ENCODE measurements around the gene EFNA2.

Gene EFNA2

DNA sequence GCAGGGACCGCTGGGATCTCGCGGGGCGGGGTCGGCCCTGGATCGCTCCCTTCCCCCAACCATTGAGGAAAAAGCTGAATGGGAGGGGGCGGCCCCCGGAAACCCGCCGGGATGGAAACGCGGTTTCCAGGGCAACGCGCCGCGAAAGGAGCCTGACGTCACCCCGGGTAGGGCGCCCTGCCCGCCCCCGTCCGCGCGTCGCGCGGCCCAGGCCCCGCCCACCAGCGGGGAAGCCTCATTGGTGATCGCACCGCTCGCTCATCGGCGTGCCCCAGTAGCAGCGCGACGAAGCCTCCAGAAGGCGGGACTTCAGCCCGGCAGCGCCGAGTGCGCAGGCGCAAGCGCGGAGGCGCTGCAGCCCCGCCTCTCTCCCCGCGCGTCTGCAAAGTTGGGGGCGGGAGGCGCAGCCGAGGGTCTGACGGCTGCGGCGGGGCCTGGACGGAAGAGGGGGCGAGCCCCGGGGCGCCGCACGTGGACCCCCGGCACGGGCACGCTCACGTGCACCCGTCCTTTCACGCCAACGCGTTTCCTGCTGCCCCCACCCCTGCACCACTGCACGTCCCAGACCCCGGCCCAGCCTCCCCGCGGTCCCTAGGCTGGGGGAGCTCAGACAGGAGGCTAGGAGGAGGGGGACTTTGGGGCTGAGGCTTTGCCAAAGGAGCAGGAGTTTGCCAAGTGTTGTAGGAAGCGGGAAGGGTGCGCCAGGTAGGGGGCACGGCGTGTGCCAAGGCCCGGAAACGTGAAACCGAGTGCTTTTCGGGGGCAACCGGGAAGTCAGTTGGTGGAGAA lies 24.7 kb upstream of the EFNA2 start:
- peak; percentile 97 for DNase-seq (ENCODE audit: low spot score)

DNA sequence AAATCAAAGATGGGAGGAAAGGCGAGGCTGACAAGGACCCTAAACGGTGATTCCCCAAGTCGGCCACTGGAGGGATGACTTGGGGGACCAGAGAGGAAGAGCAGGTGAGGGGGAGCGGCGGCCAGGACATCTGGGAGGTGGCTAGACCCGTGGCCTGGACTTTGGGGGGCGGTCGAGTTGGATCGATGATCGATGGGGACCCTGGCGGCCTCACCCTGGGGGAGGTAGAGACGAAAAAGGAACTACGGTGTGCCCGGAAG lies 24.2 kb upstream of the EFNA2 start:
- peak; percentile 71 for DNase-seq (ENCODE audit: low spot score)

- no peak for DNase-seq (ENCODE audit: low spot score)
These were observed 23.7 kb upstream of the EFNA2 start for GRCh38 chr19:1261798-1262622.

DNA sequence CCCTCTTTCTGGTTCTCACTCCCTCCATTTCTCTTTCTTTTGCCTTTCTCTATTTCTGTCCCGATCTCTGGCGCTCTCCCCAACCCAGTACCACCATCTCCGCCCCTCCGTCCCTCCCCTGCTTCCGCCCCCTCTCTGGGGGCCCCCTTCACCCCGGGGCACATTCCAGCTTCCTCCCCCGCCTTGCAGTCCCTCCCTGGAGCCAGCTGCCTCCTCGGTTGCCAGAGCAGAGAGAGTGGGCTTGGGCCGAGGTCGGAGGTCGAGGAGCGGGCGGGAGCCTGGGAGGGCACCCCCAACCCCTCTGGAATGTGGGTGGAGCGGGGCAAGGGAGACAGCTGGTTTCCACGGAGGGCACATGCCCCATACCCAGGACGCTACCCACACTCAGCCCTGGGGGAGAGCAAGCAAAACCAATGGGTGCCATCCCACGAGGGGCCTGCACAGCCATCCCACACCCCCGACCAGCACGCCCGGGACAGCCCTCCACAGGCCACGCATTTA lies 23.0 kb upstream of the EFNA2 start:
- peak; percentile 77 for DNase-seq (ENCODE audit: low spot score)

DNA sequence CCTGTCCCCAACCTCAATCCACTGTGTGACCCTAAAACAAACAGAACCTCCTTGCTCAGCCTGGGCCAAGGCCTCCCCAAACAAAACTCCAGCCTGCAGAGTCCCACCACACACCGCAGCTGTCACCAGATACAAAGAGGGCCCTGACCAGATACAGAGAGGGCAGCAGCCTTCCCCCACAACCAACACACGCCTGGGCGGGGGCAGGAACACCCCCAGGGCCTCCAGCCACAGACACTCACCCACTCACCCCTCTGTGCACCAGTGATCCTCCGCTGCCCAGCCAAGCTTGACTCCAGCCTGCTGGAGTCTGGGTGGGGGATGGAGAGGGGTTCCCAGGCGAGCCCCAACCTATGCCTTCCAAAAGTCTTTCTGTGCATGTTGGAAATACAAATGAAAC lies 22.5 kb upstream of the EFNA2 start:
- DNase-seq (ENCODE audit: low spot score) = no peak

DNA sequence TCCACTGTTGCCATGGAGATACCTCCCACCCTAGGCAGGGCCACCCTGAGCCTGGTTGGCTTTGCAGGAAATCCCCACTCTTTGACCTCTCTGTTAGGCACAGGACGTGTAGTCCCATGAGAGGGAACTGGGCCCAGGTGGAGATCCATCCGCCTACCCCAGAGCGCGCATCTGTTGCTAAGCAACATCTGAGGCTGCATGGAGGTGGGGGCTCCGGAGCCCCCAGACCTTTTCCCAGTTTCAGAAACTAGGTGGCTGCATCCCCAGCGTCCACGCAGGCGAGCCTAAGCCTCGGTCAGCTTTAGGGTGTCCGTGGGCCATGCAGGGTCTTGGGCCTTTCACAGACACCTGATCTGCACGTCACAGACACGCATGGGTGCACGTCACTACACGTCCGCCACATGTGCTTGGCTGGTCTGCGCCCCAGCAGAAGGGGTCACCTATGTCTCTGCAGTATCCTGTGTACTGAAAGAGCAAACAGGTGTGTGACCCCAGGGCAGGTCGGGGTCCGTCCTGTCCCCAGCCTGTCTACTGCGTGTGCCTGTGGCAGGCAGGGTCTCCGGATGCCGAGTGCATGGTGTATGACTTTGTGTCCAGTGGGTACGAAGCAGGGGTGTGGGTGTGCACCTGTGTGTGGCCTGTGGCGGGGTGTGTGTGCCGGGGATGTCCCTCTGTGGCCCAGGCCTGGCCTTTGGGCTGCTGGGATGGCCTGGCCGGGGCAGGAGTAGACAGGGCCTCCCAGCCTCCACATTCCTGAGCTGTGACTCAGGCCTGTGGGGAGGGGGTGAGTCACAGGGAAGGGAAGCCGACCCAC lies 20.7 kb upstream of the EFNA2 start:
- peak; percentile 86 for DNase-seq (ENCODE audit: low spot score)

DNA sequence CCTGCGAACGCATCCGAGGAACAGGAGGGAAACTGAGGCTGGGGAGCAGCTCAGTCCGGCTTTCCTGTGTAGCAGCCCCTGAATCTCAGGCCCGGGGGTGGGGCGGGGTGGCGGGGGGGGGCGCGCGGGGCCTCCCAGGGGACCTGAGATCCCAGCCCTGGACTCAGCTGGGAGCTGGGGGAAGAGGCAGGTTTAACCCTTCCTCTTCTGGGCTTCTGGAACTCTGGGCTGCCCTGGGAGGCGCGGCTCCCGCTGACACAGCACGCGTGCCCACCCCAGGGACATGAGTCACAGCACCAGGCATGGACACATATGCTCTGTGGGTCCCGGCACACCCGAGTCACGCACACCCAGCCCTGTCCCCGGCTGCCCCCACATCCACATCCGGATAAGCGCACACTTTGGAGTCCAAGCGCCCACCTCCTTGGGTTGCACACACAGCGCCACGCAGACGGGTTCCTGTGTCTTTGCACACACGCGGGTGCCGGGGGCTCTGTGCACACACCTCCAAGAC lies 20.0 kb upstream of the EFNA2 start:
- peak; percentile 72 for DNase-seq (ENCODE audit: low spot score)

- peak; percentile 90 for DNase-seq (ENCODE audit: low spot score)
These were observed 19.4 kb upstream of the EFNA2 start for GRCh38 chr19:1266129-1266915.

- DNase-seq (ENCODE audit: low spot score) = peak; percentile 92
These were observed 18.7 kb upstream of the EFNA2 start for GRCh38 chr19:1266916-1267476.

DNA sequence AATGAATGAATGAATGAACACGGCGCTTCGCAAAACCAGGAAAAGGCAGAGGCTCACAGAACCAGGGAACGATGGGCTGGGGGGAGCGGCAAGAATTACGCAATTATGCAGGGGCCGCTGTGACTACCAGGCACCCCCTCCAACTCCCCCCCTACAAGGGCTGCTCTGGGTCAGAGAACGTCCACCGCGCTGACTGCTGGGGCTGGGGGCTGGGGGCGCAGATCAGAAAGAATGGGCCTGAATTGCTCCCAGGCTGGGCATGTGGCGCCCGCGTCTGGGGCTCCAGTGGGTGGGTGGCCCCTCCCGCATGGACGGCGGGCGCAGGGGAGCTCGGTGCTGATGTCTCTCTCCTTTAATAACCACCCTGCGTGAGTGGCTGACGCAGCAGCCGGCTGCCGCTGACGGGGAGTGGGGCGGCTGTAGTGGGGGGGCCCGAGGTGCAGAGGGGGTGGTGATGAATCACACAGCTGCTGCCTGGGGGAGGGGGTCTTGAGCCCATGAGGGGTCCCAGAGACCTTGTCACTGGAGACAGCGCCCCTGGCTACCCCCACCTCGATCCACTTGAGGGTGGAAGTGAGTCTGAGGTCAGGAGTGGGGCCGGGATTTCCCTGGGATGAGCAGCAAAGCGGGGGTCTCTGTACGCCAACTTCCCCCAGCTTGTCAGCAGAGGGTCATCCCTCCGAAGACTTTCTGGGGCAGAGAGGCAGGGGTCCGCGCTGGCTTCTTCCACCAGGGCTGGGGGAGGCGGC lies 18.0 kb upstream of the EFNA2 start:
- DNase-seq (ENCODE audit: low spot score) = no peak

DNA sequence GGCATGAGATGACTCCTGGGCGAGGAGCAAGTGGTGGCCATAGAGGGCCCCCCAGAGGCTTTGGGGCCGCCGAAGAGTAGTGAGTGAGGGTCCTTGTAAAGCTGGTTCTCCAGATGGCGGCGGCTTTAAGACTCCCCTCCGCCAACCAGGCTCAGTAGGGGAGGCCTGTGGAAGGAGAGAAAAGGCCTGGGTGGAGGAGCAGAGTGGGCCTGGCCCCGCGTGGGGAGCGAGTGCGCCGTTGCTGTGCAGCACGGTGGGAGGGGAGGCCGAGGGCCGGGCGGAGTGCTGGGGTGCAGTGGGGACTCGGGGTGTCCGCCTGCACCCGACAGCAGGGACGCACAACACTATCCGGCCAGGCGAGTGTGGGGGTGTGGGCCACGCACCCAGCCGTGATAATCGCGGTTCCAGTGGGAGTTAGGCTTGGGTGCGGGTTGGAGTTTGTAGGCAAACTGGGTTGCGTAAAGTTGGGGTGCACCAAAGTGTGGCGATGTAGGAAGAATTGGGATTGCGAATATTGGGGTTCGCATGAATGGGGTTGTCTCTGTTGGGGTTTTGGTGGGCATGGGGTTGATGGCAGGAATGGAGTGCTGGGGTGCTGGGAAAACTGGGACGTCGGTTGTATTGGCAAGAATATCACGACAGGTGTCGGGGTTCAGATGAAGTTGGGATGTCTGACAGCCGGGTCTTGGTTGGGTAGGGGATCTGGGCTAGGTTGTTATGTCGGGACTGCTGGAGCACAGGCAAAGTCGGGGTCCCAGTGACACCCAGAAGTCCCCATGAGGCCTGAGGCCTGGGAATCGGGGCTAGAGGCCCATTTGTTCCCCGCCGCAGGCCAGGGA lies 17.2 kb upstream of the EFNA2 start:
- no peak for DNase-seq (ENCODE audit: low spot score)

DNA sequence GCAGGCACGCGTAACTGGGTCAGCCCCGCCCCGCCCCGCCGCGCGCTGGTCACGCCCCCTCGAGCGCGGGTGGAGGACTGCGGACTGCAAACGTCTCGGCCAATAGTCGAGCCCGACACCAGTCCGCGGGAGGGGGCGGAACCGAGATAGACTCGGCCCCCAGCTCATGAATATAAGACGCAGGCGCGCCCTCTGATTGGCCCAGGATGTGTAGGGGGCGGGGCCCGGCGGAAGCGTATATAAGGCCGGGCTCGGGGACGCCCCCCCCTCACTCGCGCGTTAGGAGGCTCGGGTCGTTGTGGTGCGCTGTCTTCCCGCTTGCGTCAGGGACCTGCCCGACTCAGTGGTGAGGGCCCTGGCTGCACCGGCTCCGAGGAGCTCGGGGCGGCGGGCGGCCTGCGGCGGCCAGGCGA lies 16.6 kb upstream of the EFNA2 start, which contains the start of gene CIRBP:
CIRBP (plus strand) TSS at position 268 of the 413 bp plus-strand sequence. CDS start 1,602 bp downstream, outside the sequence.
- peak; percentile 99 for DNase-seq (ENCODE audit: low spot score)

DNA sequence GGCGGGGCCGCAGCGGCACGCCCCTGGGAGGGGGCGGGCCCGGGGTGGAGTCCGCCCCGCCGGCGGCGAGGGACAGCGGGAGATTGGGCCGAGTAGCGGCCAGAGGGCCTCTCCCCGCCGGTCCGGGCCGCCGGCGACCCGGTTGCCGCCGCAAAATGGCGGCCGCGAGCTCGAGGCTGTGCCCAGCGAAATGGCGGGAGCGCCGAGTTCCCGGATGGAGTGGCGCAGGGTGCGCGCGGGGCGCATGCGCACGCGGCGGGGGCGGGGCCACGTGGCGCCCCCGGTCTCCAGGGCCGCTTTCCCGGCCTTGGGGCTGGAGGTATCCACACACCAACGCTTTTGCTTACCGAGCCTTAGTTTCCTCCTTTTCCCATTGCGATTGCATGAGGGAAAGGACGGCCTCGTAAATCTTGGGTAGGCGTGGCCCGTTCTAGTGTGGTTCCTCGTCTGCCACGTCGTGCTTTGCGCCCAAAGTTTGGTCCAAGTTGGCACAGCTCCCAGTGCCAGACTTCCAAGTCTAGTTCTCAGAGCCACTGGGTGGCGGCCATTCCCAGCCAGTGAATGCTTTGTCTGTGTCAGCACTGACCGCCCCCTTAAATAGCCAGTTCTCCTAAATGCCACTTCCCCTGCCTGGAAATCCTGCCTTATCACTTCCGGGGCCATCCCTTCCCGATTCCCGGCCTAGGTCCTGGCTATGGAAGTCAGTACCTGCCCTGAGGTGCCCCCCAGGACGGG lies 16.0 kb upstream of the EFNA2 start:
- DNase-seq (ENCODE audit: low spot score) = peak; percentile 89

DNA sequence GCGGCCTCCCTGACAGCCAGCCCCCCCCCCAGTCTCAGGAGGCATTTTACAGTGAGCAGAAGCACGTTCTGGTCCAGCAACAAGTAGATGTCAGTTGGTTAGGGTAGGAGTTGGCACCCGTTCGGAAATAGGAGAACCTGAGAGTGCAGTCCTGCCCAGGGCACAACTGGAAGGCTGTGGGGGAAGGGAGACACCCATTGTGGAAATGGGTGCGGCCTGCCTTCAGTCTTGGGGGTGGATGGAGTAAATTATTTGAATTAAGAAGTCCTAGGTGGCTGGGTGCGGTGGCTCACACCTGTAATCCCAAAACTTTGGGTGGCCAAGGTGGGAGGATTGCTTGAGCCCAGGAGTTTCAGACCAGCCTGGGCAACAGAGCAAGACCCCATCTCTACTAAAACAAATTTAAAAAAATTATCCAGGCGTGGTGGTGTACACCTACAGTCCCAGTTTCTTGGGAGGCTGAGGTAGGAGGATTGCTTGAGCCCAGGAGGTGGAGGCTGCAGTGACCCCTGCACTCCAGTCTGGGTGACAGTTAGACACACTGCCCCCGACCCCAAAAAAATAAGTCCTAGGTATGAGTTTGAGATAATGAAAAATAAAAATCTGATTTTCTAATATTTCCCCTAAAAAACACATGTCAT lies 15.3 kb upstream of the EFNA2 start:
- no peak for DNase-seq (ENCODE audit: low spot score)

DNA sequence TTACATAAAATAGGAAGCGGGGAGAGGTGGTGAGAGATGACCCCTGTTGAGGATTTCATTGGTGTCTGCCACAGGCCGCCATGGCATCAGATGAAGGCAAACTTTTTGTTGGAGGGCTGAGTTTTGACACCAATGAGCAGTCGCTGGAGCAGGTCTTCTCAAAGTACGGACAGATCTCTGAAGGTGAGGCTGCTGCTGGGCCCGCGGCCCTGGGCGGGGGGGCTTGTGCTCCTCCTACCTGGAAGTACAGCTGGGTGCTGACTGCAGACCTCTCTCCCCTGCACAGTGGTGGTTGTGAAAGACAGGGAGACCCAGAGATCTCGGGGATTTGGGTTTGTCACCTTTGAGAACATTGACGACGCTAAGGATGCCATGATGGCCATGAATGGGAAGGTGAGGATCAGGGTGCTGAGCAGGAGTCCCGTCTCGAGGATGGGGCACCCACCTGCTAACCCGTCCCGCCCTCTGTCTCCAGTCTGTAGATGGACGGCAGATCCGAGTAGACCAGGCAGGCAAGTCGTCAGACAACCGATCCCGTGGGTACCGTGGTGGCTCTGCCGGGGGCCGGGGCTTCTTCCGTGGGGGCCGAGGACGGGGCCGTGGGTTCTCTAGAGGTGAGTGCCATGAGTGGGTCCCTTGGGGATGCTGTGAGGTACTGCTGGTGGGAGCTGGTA lies 14.7 kb upstream of the EFNA2 start:
- no peak for DNase-seq (ENCODE audit: low spot score)

- DNase-seq (ENCODE audit: low spot score) = no peak
These were observed 13.9 kb upstream of the EFNA2 start for GRCh38 chr19:1271528-1272422.

Measured in ecto neural progenitor cell (in vitro differentiated cells).